NB4 (cell line): Measurements from ENCODE around the gene SNRK.
A peak's percentile ranks its signal among the peaks of the same experiment; 100 is the strongest.

ENCODE experiments used
- DNase-seq: peaks from one replicate; pipeline ENCODE4 v3.0.0; 2010; ENCODE audit warnings: low read depth
- H3K4me3 ChIP-seq: one replicate; pipeline ENCODE4 v1.5.1; 2011; ENCODE audit warnings: mild to moderate bottlenecking, low read depth, low read length, moderate library complexity
- CTCF ChIP-seq: IDR thresholded peaks from one replicate; pipeline ENCODE4 v1.5.1; 2012; ENCODE audit warnings: low read depth, low read length
- MAX ChIP-seq: IDR thresholded peaks from 2 replicates; pipeline ENCODE4 v1.6.1; 2011; ENCODE audit warnings: low read depth, low read length
- MYC ChIP-seq: IDR thresholded peaks from 2 replicates; pipeline ENCODE4 v1.6.1; 2011; ENCODE audit warnings: low read depth, low read length
- POLR2A ChIP-seq: IDR thresholded peaks from 2 replicates; pipeline ENCODE4 v1.6.1; 2011; ENCODE audit warnings: mild to moderate bottlenecking; ENCODE audit not compliant: insufficient read length; ENCODE audit errors: extremely low read depth

SNRK gene

GRCh38 chr3:43254125-43254524 lies 32.2 kb upstream of the SNRK start:
- no peak for TF ChIP-seq MYC
- no peak for TF ChIP-seq MAX
- no peak for TF ChIP-seq CTCF
- no peak for TF ChIP-seq POLR2A
- no peak for DNase-seq
- no peak overlapping the region for H3K4me3 ChIP-seq

- peak; percentile 13 for DNase-seq
- TF ChIP-seq POLR2A (no peak), CTCF (no peak), MAX (no peak), MYC (no peak)
- no peak overlapping the region for H3K4me3 ChIP-seq
Measured at GRCh38 chr3:43255662-43256061, 30.7 kb upstream of the SNRK start.

GRCh38 chr3:43256714-43257461 lies 29.5 kb upstream of the SNRK start:
- TF ChIP-seq MAX (no peak), CTCF (no peak), MYC (no peak; the same call in 1 of the 2 replicates), POLR2A (no peak)
- peak; percentile 87 for DNase-seq
- H3K4me3 ChIP-seq = no peak overlapping the region

GRCh38 chr3:43257850-43258249 lies 28.5 kb upstream of the SNRK start:
- H3K4me3 ChIP-seq = no peak overlapping the region

GRCh38 chr3:43259626-43260025 lies 26.7 kb upstream of the SNRK start:
- H3K4me3 ChIP-seq = no peak overlapping the region
- TF ChIP-seq MAX (no peak), POLR2A (no peak), MYC (no peak), CTCF (no peak)
- no peak for DNase-seq

More at GRCh38 chr3:43257850-43258249, 28.5 kb upstream of the SNRK start:
- DNase-seq = peak; percentile 4
- no peak for TF ChIP-seq CTCF
- TF ChIP-seq POLR2A = no peak
- TF ChIP-seq MAX = no peak
- no peak for TF ChIP-seq MYC
